HepG2 (cell line): ENCODE measurements around the gene KLHL21. TPM values are rescaled to one million over a fixed set of nuclear protein-coding genes. Genes with fewer than 3 reads are reported as not detected.
A peak's percentile ranks its signal among the peaks of the same experiment; 100 is the strongest.

Experiments
- ATAC-seq: fragments of 200-7000 bp; cut with Tn5 transposase; 3 replicates; pipeline ENCODE4 v1.9.1; 2020; ENCODE audit warnings: mild to moderate bottlenecking, moderate library complexity
- BruUV-seq: library from RNA; stranded (reverse); fragments of 400-500 nt; replicated peaks from 2 replicates; lab custom pipeline; 2021; lab: Mats Ljungman, UMichigan
- CTCF ChIA-PET: fragments of 300-600 bp; formaldehyde crosslinking; extraction: SDS; loops from one replicate; lab custom pipeline; 2021; ENCODE audit warnings: low total read pairs, inconsistent platforms, low intra/inter-chr PET ratio; lab: Yijun Ruan, JAX
- POLR2A ChIA-PET: fragments of 350-600 bp; sonication (Branson Sonifier 250); formaldehyde crosslinking; loops from one replicate; lab custom pipeline; 2020; ENCODE audit warnings: antibody characterized with exemption, inconsistent platforms; lab: Yijun Ruan, JAX
- DNase-seq: peaks from one replicate; pipeline ENCODE4 v3.0.0-alpha.2; 2015; ENCODE audit warnings: low spot score
- FAIRE-seq: peaks from 3 replicates; lab custom pipeline; 2011; peaks lifted over from hg19 to GRCh38; lab: Jason Lieb, UNC
- H2AFZ ChIP-seq: one replicate; pipeline ENCODE4 v1.6.1; 2011; ENCODE audit warnings: low read length, inconsistent platforms
- H3K27ac ChIP-seq: fragments of 300-600 bp; 3 replicates; pipeline ENCODE4 v1.8.0; 2011; ENCODE audit warnings: mixed run types, mild to moderate bottlenecking, mixed read lengths, low read length, inconsistent platforms; ENCODE audit not compliant: insufficient read depth; ENCODE audit errors: extremely low read length
- H3K27me3 ChIP-seq, 2 experiments: fragments of 200-600 bp in 1 of 2; 2 replicates in 1 of 2; 3 replicates in 1 of 2; pipeline versions ENCODE4 v1.6.0 to v1.8.0; 2011; ENCODE audit warnings: low read length in 2 of 2, mild to moderate bottlenecking in 2 of 2, moderate library complexity in 2 of 2, inconsistent platforms in 1 of 2; ENCODE audit not compliant: insufficient read depth in 2 of 2, control insufficient read depth in 1 of 2
- H3K36me3 ChIP-seq, 2 experiments: fragments of 200-600 bp in 1 of 2; replicated peaks in 1 of 2; 2 replicates in 1 of 2; 3 replicates in 1 of 2; pipeline versions ENCODE4 v1.5.1 to v1.8.0; 2011; ENCODE audit warnings: low read length in 2 of 2, inconsistent platforms in 1 of 2; ENCODE audit not compliant: insufficient read depth in 2 of 2, control insufficient read depth in 1 of 2
- H3K4me1 ChIP-seq: 2 replicates; pipeline ENCODE4 v1.5.1; 2012; ENCODE audit warnings: low read length, inconsistent platforms; ENCODE audit not compliant: insufficient read depth
- H3K4me2 ChIP-seq: 2 replicates; pipeline ENCODE4 v1.6.0; 2011; ENCODE audit warnings: low read depth, low read length, inconsistent platforms
- H3K4me3 ChIP-seq, 3 experiments: fragments of 200-600 bp in 1 of 3; sonication (generic), shearing (Covaris generic) in 1 of 3; replicated peaks in 1 of 3; 2 replicates each; pipeline ENCODE4 v1.5.1; 2011 to 2016; ENCODE audit warnings: low read length in 3 of 3, inconsistent platforms in 2 of 3, low read depth in 2 of 3, mild to moderate bottlenecking in 2 of 3, control low read depth in 1 of 3, mixed read lengths in 1 of 3; ENCODE audit not compliant: insufficient read depth in 1 of 3
- H3K79me2 ChIP-seq: one replicate; pipeline ENCODE4 v1.6.1; 2011; ENCODE audit warnings: low read length, inconsistent platforms; ENCODE audit not compliant: insufficient read depth
- H3K9ac ChIP-seq: 2 replicates; pipeline ENCODE4 v1.6.0; 2011; ENCODE audit warnings: mild to moderate bottlenecking, low read depth, low read length, inconsistent platforms; ENCODE audit not compliant: insufficient read depth
- H3K9me3 ChIP-seq: 2 replicates; pipeline ENCODE4 v1.5.1; 2012; ENCODE audit warnings: mild to moderate bottlenecking, low read length
- H4K20me1 ChIP-seq: 2 replicates; pipeline ENCODE4 v1.6.0; 2011; ENCODE audit warnings: inconsistent platforms, mild to moderate bottlenecking, low read length, moderate library complexity; ENCODE audit not compliant: insufficient read depth
- AHDC1 ChIP-seq: sonication (generic); formaldehyde crosslinking; IDR thresholded peaks from 2 replicates; pipeline ENCODE4 v1.5.1; 2020; ENCODE audit warnings: mild to moderate bottlenecking, missing genetic modification reagents, borderline replicate concordance
- BORCS8-MEF2B ChIP-seq: sonication (generic); formaldehyde crosslinking; IDR thresholded peaks from 2 replicates; pipeline ENCODE4 v1.8.0; 2022; ENCODE audit warnings: mild to moderate bottlenecking, missing genetic modification reagents
- HIVEP1 ChIP-seq: sonication (generic); formaldehyde crosslinking; IDR thresholded peaks from 2 replicates; pipeline ENCODE4 v1.4.0; 2020; ENCODE audit warnings: mild to moderate bottlenecking, missing genetic modification reagents
- MXD4 ChIP-seq: IDR thresholded peaks from 2 replicates; pipeline ENCODE4 v1.6.1; 2016; ENCODE audit warnings: mild to moderate bottlenecking, missing biosample characterization, missing genetic modification reagents
- THAP9 ChIP-seq: sonication (generic); formaldehyde crosslinking; IDR thresholded peaks from 2 replicates; pipeline ENCODE4; 2020; ENCODE audit warnings: missing genetic modification reagents, mild to moderate bottlenecking, borderline replicate concordance
- ZNF101 ChIP-seq: sonication (generic); formaldehyde crosslinking; IDR thresholded peaks from 2 replicates; pipeline ENCODE4 v1.4.0; 2020; ENCODE audit warnings: mild to moderate bottlenecking, low read depth, missing genetic modification reagents, borderline replicate concordance
- WGBS: methylation state at CpG from one replicate; pipeline ENCODE4 v1.1.6; 2017; ENCODE audit warnings: low lambda C conversion rate; 5-methylcytosine and 5-hydroxymethylcytosine counted together
- in situ Hi-C: cut with HindIII; loops from 2 replicates; pipeline ENCODE4 v1.10.0; 2017; ENCODE audit warnings: low pct_unique_long_range_greater_than_20kb; ENCODE audit not compliant: extremely low pct_ligation_motif_present
- intact Hi-C: fragments of 100-400 bp; cut with micrococcal nuclease; formaldehyde crosslinking; loops from one replicate; pipeline ENCODE4 v1.10.0; 2022; ENCODE audit not compliant: unreplicated experiment
- polyA plus RNA-seq, 8 experiments: library from polyadenylated mRNA; depleted of rRNA in 3 of 8; stranded (reverse) in 7 of 8; unstranded in 1 of 8; fragments of >200 nt; fragmentation: Illumina TruSeq in 4 of 8; extraction: Trizol in 4 of 8; gene quantifications; 2 replicates each; pipeline versions ENCODE4 v1.2.1 to v1.2.3, GENCODE V29; 2011 to 2016; ENCODE audit warnings: low read depth in 4 of 8, missing spikeins in 1 of 8, mixed read lengths in 1 of 8; ENCODE audit not compliant: insufficient read depth in 1 of 8
- total RNA-seq, 5 experiments: library from RNA; depleted of rRNA; stranded (reverse); fragments of >200 nt; fragmentation: Illumina TruSeq; extraction: Trizol; gene quantifications; 2 replicates each; pipeline ENCODE4 v1.2.3, GENCODE V29; 2016; ENCODE audit warnings: low read depth in 1 of 5

KLHL21 gene
- total and polyA plus RNA-seq, 2 of the 13 experiments (the other 11 are each of a cell fraction or from before 2014, with no cell fraction given): 14.8 to 25.0 TPM

GRCh38 chr1:6585841-6586240 is 16.8 kb downstream of the KLHL21 start:
- Histone ChIP-seq H3K4me3 (no peak overlapping the region), H3K27me3 (no peaks in the 10 kb centered on the region), H3K27ac (no peak overlapping the region), H3K9ac (no peak overlapping the region), H3K9me3 (no peaks in the 10 kb centered on the region), H4K20me1 (peaks cover 4% of the 10 kb centered on the region; the same call in 1 of the 2 replicates), H2AFZ (no peak overlapping the region), H3K36me3 (peaks cover 9 to 25% of the 10 kb centered on the region in 2 experiments), H3K4me2 (no peak overlapping the region), H3K79me2 (peaks cover 9% of the 10 kb centered on the region), H3K4me1 (peaks cover 26% of the 10 kb centered on the region)
- in situ Hi-C loops (no loop called here), intact Hi-C loops (no loop called here)
- 97% methylated on average over 6 of the region's 7 CpGs for WGBS
- DNase-seq (no peak), ATAC-seq (peak; percentile 0; the same call in 1 of the 3 replicates), FAIRE-seq (no peak)
- POLR2A ChIA-PET: no interaction called here
- no TSS peak for BruUV-seq
- CTCF ChIA-PET: no interaction called here
- TF ChIP-seq THAP9 (no peak), ZNF101 (CRISPR knock-in tag) (no peak), BORCS8-MEF2B (CRISPR knock-in tag) (no peak), AHDC1 (CRISPR knock-in tag) (no peak), HIVEP1 (no peak), MXD4 (CRISPR knock-in tag) (no peak)
